ENCODE data around the gene BTBD16. TPM values are rescaled to one million over a fixed set of nuclear protein-coding genes. Genes with fewer than 3 reads are reported as not detected.

Gene BTBD16
- total RNA-seq, 1 donor from 2014 or later = not detected

GRCh38 chr10:122380703-122381102 is 109.6 kb downstream of the BTBD16 start:
- no peak overlapping the region for H3K27ac ChIP-seq
- H3K36me3 ChIP-seq = no peaks in the 10 kb centered on the region
- intact Hi-C loops (cut with DNase I) = no loop called here
- no peak for TF ChIP-seq CTCF (IDR thresholded peaks at IDR 0.05)
- H3K4me3 ChIP-seq = no peak overlapping the region
- H3K4me1 ChIP-seq = peaks cover 0 to 10% of the 10 kb centered on the region in 2 donors
- DNase-seq (ENCODE audit: low spot score in 2 of 2) = no peak
- no peaks in the 10 kb centered on the region for H3K27me3 ChIP-seq
- H3K9me3 ChIP-seq = no peaks in the 10 kb centered on the region

GRCh38 chr10:122381680-122382079 is 110.6 kb downstream of the BTBD16 start:
- Histone ChIP-seq H3K4me1 (peaks cover 0 to 1% of the 10 kb centered on the region in 2 donors), H3K27me3 (no peaks in the 10 kb centered on the region), H3K36me3 (no peaks in the 10 kb centered on the region), H3K27ac (no peak overlapping the region), H3K4me3 (no peak overlapping the region), H3K9me3 (no peaks in the 10 kb centered on the region)
- TF ChIP-seq CTCF (IDR thresholded peaks at IDR 0.05) = no peak
- no peak for DNase-seq (ENCODE audit: low spot score in 2 of 2)
- intact Hi-C loops (cut with DNase I) = no loop called here

GRCh38 chr10:122386514-122386913 is 115.4 kb downstream of the BTBD16 start:
- Histone ChIP-seq H3K27me3 (no peaks in the 10 kb centered on the region), H3K36me3 (no peaks in the 10 kb centered on the region), H3K9me3 (no peaks in the 10 kb centered on the region), H3K4me3 (no peak overlapping the region), H3K4me1 (no peaks in the 10 kb centered on the region), H3K27ac (no peak overlapping the region)
- intact Hi-C loops (cut with DNase I) = no loop called here
- no peak for TF ChIP-seq CTCF (IDR thresholded peaks at IDR 0.05)
- no peak for DNase-seq (ENCODE audit: low spot score in 2 of 2)

- DNase-seq (ENCODE audit: low spot score in 2 of 2) = no peak
- H3K27ac ChIP-seq = no peak overlapping the region
- peaks cover 0 to 7% of the 10 kb centered on the region in 2 donors for H3K4me1 ChIP-seq
- H3K36me3 ChIP-seq = no peaks in the 10 kb centered on the region
- intact Hi-C loops (cut with DNase I) = no loop called here
- no peaks in the 10 kb centered on the region for H3K9me3 ChIP-seq
- no peaks in the 10 kb centered on the region for H3K27me3 ChIP-seq
- H3K4me3 ChIP-seq = no peak overlapping the region
- TF ChIP-seq CTCF (IDR thresholded peaks at IDR 0.05) = no peak
Observed at GRCh38 chr10:122387572-122387971, 116.5 kb downstream of the BTBD16 start.

Other genes with a start within 250 kb of the BTBD16 start
- gene PLEKHA1, start 103.4 kb downstream of the BTBD16 start, total RNA-seq = 128 TPM
- not detected for gene ARMS2, start 183.4 kb downstream of the BTBD16 start, total RNA-seq
- 112 TPM for gene HTRA1, start 190.3 kb downstream of the BTBD16 start, total RNA-seq